Measurements from ENCODE around the gene PLA2G4A.

The PLA2G4A gene

DNA sequence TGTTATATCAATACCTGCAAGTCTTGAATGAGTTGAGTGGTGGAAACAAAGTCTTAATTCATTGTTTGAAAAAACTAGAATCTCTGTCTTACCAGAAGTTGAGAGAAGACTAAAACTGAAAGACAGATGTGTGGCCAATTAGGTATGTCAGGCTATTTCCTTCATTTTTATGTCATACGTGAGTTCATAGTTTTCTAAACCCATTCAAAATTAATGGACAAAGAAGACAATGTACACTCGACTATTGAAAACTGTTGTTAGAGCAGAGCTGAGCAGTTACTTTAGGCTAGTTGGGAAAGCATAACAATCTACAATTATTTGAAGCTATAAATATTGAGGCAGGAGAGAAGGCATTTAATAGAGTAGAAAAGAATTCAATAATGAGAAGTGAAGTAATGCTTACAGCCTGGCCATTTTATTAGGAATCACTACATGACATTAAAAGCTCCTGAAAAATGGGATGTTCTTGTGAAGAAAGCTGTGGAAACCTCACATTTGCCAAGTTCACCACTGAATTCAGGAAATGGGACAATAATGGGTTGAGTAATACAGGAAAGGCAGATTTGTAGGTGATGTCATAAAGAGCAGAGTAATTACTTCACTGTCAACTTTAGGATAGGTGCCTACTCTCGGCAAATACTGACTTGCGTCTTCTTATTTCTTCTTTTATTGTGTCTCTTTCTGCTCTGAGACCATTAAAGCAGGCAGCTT, 204.4 kb downstream of the PLA2G4A start:
- DNase-seq: no peak

DNA sequence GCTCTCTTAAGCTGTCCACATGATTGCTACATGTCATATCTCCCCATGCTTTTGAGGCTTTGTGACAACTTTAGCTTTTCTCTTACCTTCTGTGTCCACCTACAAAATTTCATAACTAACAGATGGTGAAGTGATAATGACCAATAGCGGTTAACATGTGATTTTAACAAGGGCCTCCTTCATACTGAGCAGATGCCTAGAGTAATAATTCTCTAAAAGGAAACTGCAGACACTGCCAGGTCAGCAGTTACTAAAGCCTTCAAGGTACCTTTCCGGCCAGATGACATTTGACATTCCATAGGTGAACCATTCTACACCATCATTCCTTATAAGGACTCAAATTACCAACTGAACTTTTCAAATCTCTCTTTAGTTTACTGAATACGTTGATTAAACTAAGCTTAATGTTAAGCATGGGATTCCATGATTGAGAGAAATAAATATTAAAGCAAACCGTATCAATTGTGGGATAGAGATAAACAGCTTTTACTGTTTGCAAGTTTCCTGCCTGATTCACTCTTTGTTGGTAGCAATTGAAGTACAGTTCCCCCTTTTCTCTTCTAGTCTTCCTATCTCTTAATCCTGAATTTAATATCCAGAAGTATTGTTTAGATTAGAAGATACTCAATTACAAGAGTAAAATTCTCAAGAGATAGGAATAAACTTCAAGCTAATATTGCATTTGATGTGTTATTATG, 205.1 kb downstream of the PLA2G4A start:
- DNase-seq: no peak

- no peak for DNase-seq
Measured at GRCh38 chr1:187034501-187034900, 205.8 kb downstream of the PLA2G4A start.

DNA sequence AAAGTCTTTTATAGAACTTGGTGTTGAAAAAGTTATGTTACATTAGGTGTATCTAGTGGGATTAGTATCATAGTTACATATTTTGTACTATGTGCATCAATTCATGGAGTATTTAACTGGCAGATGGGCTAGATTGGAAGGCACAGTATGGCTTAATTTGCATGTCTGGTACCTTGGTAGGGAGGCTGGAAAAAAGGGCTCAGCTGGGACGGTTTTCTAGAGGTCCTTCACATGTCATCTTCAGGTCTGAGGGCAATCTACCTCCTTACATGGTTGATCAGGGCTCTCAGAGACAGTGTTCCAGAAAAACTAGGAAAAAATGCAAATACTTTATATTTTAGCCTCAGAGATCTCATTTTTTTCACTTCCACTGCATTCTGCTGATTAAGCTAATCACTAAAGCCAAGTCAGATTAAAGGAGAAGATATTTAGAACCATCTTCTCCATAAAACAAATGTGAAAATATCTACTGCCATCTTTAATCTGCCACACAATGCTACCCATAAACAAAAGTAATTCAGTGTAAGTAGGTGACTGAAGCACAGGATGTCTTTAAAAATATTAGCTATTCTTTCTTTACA, 209.3 kb downstream of the PLA2G4A start:
- no peak for DNase-seq

Measured in GF-D8 (cell line).